ENCODE measurements around the gene MYO18A. TPM values are rescaled to one million over a fixed set of nuclear protein-coding genes. Genes with fewer than 3 reads are reported as not detected.

Gene MYO18A
- total RNA-seq, 1 experiment from 2014 or later = 37.2 TPM

GRCh38 chr17:29084541-29085146 is 95.6 kb downstream of the MYO18A start:
- H4K20me1 ChIP-seq (ENCODE audit: insufficient read depth) = no peaks in the 10 kb centered on the region
- no peak overlapping the region for H3K4me2 ChIP-seq (ENCODE audit: low read length)
- H3K27me3 ChIP-seq (ENCODE audit: insufficient read depth, low read length) = no peaks in the 10 kb centered on the region
- no peak for ATAC-seq
- intact Hi-C loops (cut with micrococcal nuclease) = no loop called here
- H3K36me3 ChIP-seq (ENCODE audit: control insufficient read depth in 1 of 2, insufficient read depth in 2 of 2, low read length in 2 of 2) = peaks cover 0 to 6% of the 10 kb centered on the region in 2 experiments; a peak in 2 of 4 replicates
- DNase-seq (ENCODE audit: low read depth, low spot score) = no peak
- CTCF ChIA-PET = no interaction called here
- no peak overlapping the region for H2AFZ ChIP-seq (ENCODE audit: low read depth, low read length, poor library complexity, severe bottlenecking)
- RAD21 ChIA-PET (ENCODE audit: low non-redundant PET in 1 of 2, low total read pairs in 2 of 2, uncharacterized antibody in 2 of 2, unreplicated experiment in 2 of 2) = no interaction called here
- POLR2A ChIA-PET = no interaction called here
- no peaks in the 10 kb centered on the region for H3K79me2 ChIP-seq (ENCODE audit: insufficient read depth, low read length)
- H3K4me1 ChIP-seq (ENCODE audit: control insufficient read depth in 1 of 2, insufficient read depth in 2 of 2, low read length in 2 of 2) = no peaks in the 10 kb centered on the region
- H3K9me2 ChIP-seq (ENCODE audit: insufficient read depth) = no peaks in the 10 kb centered on the region
- no TSS peak for BruUV-seq (replicated peaks)
- TF ChIP-seq EZH2phosphoT487 (IDR thresholded peaks at IDR 0.05; ENCODE audit: borderline replicate concordance) = no peak
- no peak for TF ChIP-seq CBX3 (IDR thresholded peaks at IDR 0.05; ENCODE audit: low read depth)
- TF ChIP-seq POLR2AphosphoS5 (IDR thresholded peaks at IDR 0.05; ENCODE audit: low read depth, low read length) = no peak
- no peak for TF ChIP-seq SIN3A (IDR thresholded peaks at IDR 0.05; ENCODE audit: low read depth)
- no peak for TF ChIP-seq TCF7L2 (IDR thresholded peaks at IDR 0.05; ENCODE audit: borderline replicate concordance, extremely low read depth, insufficient read depth, insufficient read length)
- H3K9ac ChIP-seq (ENCODE audit: low read length) = no peak overlapping the region
- H3K4me3 ChIP-seq (replicated peaks in 1 of 2; ENCODE audit: low read depth in 1 of 2, low read length in 2 of 2) = no peak overlapping the region
- H3K9me3 ChIP-seq (ENCODE audit: control insufficient read depth in 1 of 2, insufficient read depth in 1 of 2, low read depth in 1 of 2, low read length in 2 of 2) = no peaks in the 10 kb centered on the region
- H3K27ac ChIP-seq (ENCODE audit: low read depth, low read length) = no peak overlapping the region

- peaks cover 0 to 12% of the 10 kb centered on the region in 2 experiments; a peak in 2 of 4 replicates for H3K4me1 ChIP-seq (ENCODE audit: control insufficient read depth in 1 of 2, insufficient read depth in 2 of 2, low read length in 2 of 2)
- H2AFZ ChIP-seq (ENCODE audit: low read depth, low read length, poor library complexity, severe bottlenecking) = no peak overlapping the region
- ChIA-PET RAD21 (ENCODE audit: low non-redundant PET in 1 of 2, low total read pairs in 2 of 2, uncharacterized antibody in 2 of 2, unreplicated experiment in 2 of 2) (no interaction called here), CTCF (interaction anchor here (2.0 kb wide), 1 partner anchor 115 kb away, joined by 8 read pairs; no protein-coding TSS in a partner anchor), POLR2A (no interaction called here)
- H3K9ac ChIP-seq (ENCODE audit: low read length) = no peak overlapping the region
- H3K4me2 ChIP-seq (ENCODE audit: low read length) = no peak overlapping the region
- H3K27ac ChIP-seq (ENCODE audit: low read depth, low read length) = no peak overlapping the region
- 0 out of 4 replicates have a peak, but pooled peaks cover 0 to 3% of the 10 kb centered on the region in 2 experiments for H3K36me3 ChIP-seq (ENCODE audit: control insufficient read depth in 1 of 2, insufficient read depth in 2 of 2, low read length in 2 of 2)
- H3K4me3 ChIP-seq (replicated peaks in 1 of 2; ENCODE audit: low read depth in 1 of 2, low read length in 2 of 2) = no peak overlapping the region
- ATAC-seq (no peak), DNase-seq (ENCODE audit: low read depth, low spot score) (no peak)
- intact Hi-C loops (cut with micrococcal nuclease) = no loop called here
- H3K79me2 ChIP-seq (ENCODE audit: insufficient read depth, low read length) = no peaks in the 10 kb centered on the region
- no peaks in the 10 kb centered on the region for H3K9me2 ChIP-seq (ENCODE audit: insufficient read depth)
- no peaks in the 10 kb centered on the region for H3K9me3 ChIP-seq (ENCODE audit: control insufficient read depth in 1 of 2, insufficient read depth in 1 of 2, low read depth in 1 of 2, low read length in 2 of 2)
- no peaks in the 10 kb centered on the region for H3K27me3 ChIP-seq (ENCODE audit: insufficient read depth, low read length)
- no TSS peak for BruUV-seq (replicated peaks)
- no peaks in the 10 kb centered on the region for H4K20me1 ChIP-seq (ENCODE audit: insufficient read depth)
- TF ChIP-seq JUND (IDR thresholded peaks at IDR 0.05) = no peak
These were observed 99.2 kb downstream of the MYO18A start for GRCh38 chr17:29080965-29081364.

All from HCT116 (cell line).